SK-N-SH treated with all-trans-retinoic acid at 6 μM for 48 hours (cell line): ENCODE data around the gene STK38L.

Experiments used
- ATAC-seq: fragments of 200-7000 bp; cut with Tn5 transposase; 3 replicates; pipeline ENCODE4 v1.9.1; 2020; ENCODE audit warnings: mild to moderate bottlenecking, moderate library complexity
- BACH2 ChIP-seq: fragments of 250-450 bp; sonication (Bioruptor Pico); IDR thresholded peaks from 2 replicates; pipeline ENCODE4 v1.9.0; 2021; ENCODE audit warnings: mild to moderate bottlenecking, borderline replicate concordance
- CSDC2 ChIP-seq: fragments of 250-450 bp; sonication (Bioruptor Pico); IDR thresholded peaks from 2 replicates; pipeline ENCODE4 v1.5.0; 2020; ENCODE audit warnings: mild to moderate bottlenecking, moderate library complexity
- CSRNP3 ChIP-seq: fragments of 250-450 bp; sonication (Bioruptor Pico); IDR thresholded peaks from 2 replicates; pipeline ENCODE4 v1.5.1; 2021; ENCODE audit warnings: mild to moderate bottlenecking, moderate library complexity
- ESRRG ChIP-seq: fragments of 250-450 bp; sonication (Bioruptor Pico); IDR thresholded peaks from 2 replicates; pipeline ENCODE4 v1.6.1; 2021; ENCODE audit warnings: mild to moderate bottlenecking
- GLIS3 ChIP-seq: fragments of 250-450 bp; sonication (Bioruptor Pico); IDR thresholded peaks from 2 replicates; pipeline ENCODE4 v1.5.0; 2020; ENCODE audit warnings: mild to moderate bottlenecking, moderate library complexity
- ISL1 ChIP-seq: fragments of 250-450 bp; sonication (Bioruptor Pico); IDR thresholded peaks from 2 replicates; pipeline ENCODE4 v2.1.2; 2022; ENCODE audit warnings: mild to moderate bottlenecking, moderate library complexity
- OSR1 ChIP-seq: fragments of 250-450 bp; sonication (Bioruptor Pico); IDR thresholded peaks from 2 replicates; pipeline ENCODE4 v1.8.0; 2022; ENCODE audit warnings: moderate library complexity, mild to moderate bottlenecking, inconsistent platforms
- PPARA ChIP-seq: fragments of 250-450 bp; sonication (Bioruptor Pico); IDR thresholded peaks from 2 replicates; pipeline ENCODE4 v1.5.0; 2020; ENCODE audit warnings: mild to moderate bottlenecking, borderline replicate concordance
- RARB ChIP-seq: fragments of 250-450 bp; sonication (Bioruptor Pico); IDR thresholded peaks from 2 replicates; pipeline ENCODE4 v1.8.0; 2021; ENCODE audit warnings: mild to moderate bottlenecking, moderate library complexity
- SNAI2 ChIP-seq: fragments of 250-450 bp; sonication (Bioruptor Pico); IDR thresholded peaks from 2 replicates; pipeline ENCODE4 v1.5.0; 2020; ENCODE audit warnings: mild to moderate bottlenecking, moderate library complexity
- TCF4 ChIP-seq: fragments of 250-450 bp; sonication (Bioruptor Pico); IDR thresholded peaks from 2 replicates; pipeline ENCODE4 v1.8.0; 2021; ENCODE audit warnings: mild to moderate bottlenecking, moderate library complexity, borderline replicate concordance
- TOX ChIP-seq: fragments of 250-450 bp; sonication (Bioruptor Pico); IDR thresholded peaks from 2 replicates; pipeline ENCODE4 v1.8.0; 2021; ENCODE audit warnings: mild to moderate bottlenecking, moderate library complexity, borderline replicate concordance
- TSHZ2 ChIP-seq: fragments of 250-450 bp; sonication (Bioruptor Pico); IDR thresholded peaks from 2 replicates; pipeline ENCODE4 v1.5.0; 2020; ENCODE audit warnings: mild to moderate bottlenecking, moderate library complexity
- ZC3H10 ChIP-seq: fragments of 250-450 bp; sonication (Bioruptor Pico); IDR thresholded peaks from 2 replicates; pipeline ENCODE4 v1.5.1; 2021; ENCODE audit warnings: mild to moderate bottlenecking, moderate library complexity
- ZFP3 ChIP-seq: fragments of 250-450 bp; sonication (Bioruptor Pico); IDR thresholded peaks from 2 replicates; pipeline ENCODE4 v1.5.0; 2020; ENCODE audit warnings: mild to moderate bottlenecking, moderate library complexity
- ZFP30 ChIP-seq: fragments of 450-650 bp; formaldehyde crosslinking; IDR thresholded peaks from 2 replicates; pipeline ENCODE4 v1.5.0; 2022; ENCODE audit warnings: mild to moderate bottlenecking, moderate library complexity
- ZNF565 ChIP-seq: fragments of 450-650 bp; formaldehyde crosslinking; conservative IDR thresholded peaks from 2 replicates; pipeline ENCODE4 v1.5.0; 2020; ENCODE audit warnings: low read depth, mild to moderate bottlenecking, moderate library complexity
- ZNF70 ChIP-seq: fragments of 450-650 bp; formaldehyde crosslinking; IDR thresholded peaks from 2 replicates; pipeline ENCODE4 v1.5.0; 2020; ENCODE audit warnings: mild to moderate bottlenecking, moderate library complexity
- ZNF8 ChIP-seq: fragments of 450-650 bp; formaldehyde crosslinking; IDR thresholded peaks from 2 replicates; pipeline ENCODE4 v1.5.0; 2020; ENCODE audit warnings: mild to moderate bottlenecking, moderate library complexity
- TF ChIP-seq, protein P1 (sequence below): fragments of 250-450 bp; sonication (Bioruptor Pico); IDR thresholded peaks from 2 replicates; pipeline ENCODE4 v1.8.0; 2020; ENCODE audit warnings: mild to moderate bottlenecking, moderate library complexity, borderline replicate concordance
- TF ChIP-seq, protein P2 (sequence below): fragments of 250-450 bp; sonication (Bioruptor Pico); IDR thresholded peaks from 2 replicates; pipeline ENCODE4 v1.8.0; 2021; ENCODE audit warnings: low read depth, mild to moderate bottlenecking, moderate library complexity, borderline replicate concordance

Gene STK38L

GRCh38 chr12:27299102-27299501 lies 55.0 kb downstream of the STK38L start:
- ATAC-seq = no peak
- no peak for TF ChIP-seq ESRRG
- peak; percentile 93 for TF ChIP-seq ZFP30 (CRISPR knock-in tag)
- no peak for TF ChIP-seq RARB (CRISPR knock-in tag)

DNA sequence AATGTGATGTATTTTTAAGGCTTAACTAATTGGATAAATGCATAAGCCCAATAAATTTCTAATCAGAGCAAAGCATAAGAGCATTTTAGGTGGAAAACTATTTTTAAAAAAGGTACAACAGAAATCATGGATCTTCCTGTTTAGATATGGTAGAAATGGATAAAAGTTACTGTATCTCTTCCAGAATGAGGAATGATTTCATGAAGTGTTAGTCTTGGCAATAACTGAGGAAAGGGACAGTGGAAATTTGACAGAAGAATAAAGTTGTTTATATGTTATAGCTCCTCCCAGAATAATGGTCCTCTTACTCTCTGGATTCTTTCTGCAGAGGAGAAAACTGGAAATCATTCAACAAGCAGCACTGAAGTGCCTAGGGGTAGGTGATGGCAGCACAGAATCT lies 56.1 kb downstream of the STK38L start:
- no peak for ATAC-seq
- no peak for TF ChIP-seq TOX (CRISPR knock-in tag)
- TF ChIP-seq CSDC2 (CRISPR knock-in tag) = no peak
- no peak for TF ChIP-seq ZC3H10
- TF ChIP-seq, protein P1, sequence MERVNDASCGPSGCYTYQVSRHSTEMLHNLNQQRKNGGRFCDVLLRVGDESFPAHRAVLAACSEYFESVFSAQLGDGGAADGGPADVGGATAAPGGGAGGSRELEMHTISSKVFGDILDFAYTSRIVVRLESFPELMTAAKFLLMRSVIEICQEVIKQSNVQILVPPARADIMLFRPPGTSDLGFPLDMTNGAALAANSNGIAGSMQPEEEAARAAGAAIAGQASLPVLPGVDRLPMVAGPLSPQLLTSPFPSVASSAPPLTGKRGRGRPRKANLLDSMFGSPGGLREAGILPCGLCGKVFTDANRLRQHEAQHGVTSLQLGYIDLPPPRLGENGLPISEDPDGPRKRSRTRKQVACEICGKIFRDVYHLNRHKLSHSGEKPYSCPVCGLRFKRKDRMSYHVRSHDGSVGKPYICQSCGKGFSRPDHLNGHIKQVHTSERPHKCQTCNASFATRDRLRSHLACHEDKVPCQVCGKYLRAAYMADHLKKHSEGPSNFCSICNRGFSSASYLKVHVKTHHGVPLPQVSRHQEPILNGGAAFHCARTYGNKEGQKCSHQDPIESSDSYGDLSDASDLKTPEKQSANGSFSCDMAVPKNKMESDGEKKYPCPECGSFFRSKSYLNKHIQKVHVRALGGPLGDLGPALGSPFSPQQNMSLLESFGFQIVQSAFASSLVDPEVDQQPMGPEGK = no peak
- TF ChIP-seq ZNF70 (CRISPR knock-in tag) = no peak
- no peak for TF ChIP-seq TCF4
- no peak for TF ChIP-seq CSRNP3 (CRISPR knock-in tag)
- no peak for TF ChIP-seq ZFP30 (CRISPR knock-in tag)
- no peak for TF ChIP-seq SNAI2 (CRISPR knock-in tag)
- TF ChIP-seq RARB (CRISPR knock-in tag) = no peak
- no peak for TF ChIP-seq TSHZ2
- no peak for TF ChIP-seq ZNF565 (CRISPR knock-in tag)
- TF ChIP-seq ZFP3 (CRISPR knock-in tag) = no peak
- TF ChIP-seq OSR1 (CRISPR knock-in tag) = no peak
- TF ChIP-seq GLIS3 (CRISPR knock-in tag) = no peak
- no peak for TF ChIP-seq ZNF8 (CRISPR knock-in tag)

- TF ChIP-seq ZNF70 (CRISPR knock-in tag) (no peak), TOX (CRISPR knock-in tag) (no peak), ZFP3 (CRISPR knock-in tag) (no peak), ESRRG (no peak), RARB (CRISPR knock-in tag) (no peak), GLIS3 (CRISPR knock-in tag) (no peak), ZC3H10 (no peak), BACH2 (no peak), ZNF565 (CRISPR knock-in tag) (no peak), CSDC2 (CRISPR knock-in tag) (no peak), SNAI2 (CRISPR knock-in tag) (no peak)
- TF ChIP-seq, protein P1 = no peak
- TF ChIP-seq, all 23 proteins: peak for 0
Measured at GRCh38 chr12:27303139-27304111, 59.3 kb downstream of the STK38L start.

GRCh38 chr12:27304856-27305255 lies 60.8 kb downstream of the STK38L start:
- ATAC-seq = no peak
- TF ChIP-seq ZNF8 (CRISPR knock-in tag) = no peak
- no peak for TF ChIP-seq CSRNP3 (CRISPR knock-in tag)
- no peak for TF ChIP-seq OSR1 (CRISPR knock-in tag)
- TF ChIP-seq, protein P2, sequence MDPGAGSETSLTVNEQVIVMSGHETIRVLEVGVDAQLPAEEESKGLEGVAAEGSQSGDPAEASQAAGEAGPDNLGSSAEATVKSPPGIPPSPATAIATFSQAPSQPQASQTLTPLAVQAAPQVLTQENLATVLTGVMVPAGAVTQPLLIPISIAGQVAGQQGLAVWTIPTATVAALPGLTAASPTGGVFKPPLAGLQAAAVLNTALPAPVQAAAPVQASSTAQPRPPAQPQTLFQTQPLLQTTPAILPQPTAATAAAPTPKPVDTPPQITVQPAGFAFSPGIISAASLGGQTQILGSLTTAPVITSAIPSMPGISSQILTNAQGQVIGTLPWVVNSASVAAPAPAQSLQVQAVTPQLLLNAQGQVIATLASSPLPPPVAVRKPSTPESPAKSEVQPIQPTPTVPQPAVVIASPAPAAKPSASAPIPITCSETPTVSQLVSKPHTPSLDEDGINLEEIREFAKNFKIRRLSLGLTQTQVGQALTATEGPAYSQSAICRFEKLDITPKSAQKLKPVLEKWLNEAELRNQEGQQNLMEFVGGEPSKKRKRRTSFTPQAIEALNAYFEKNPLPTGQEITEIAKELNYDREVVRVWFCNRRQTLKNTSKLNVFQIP (CRISPR knock-in tag) = no peak
- TF ChIP-seq, protein P1 = no peak
- TF ChIP-seq ISL1 (CRISPR knock-in tag) = no peak
- no peak for TF ChIP-seq PPARA (CRISPR knock-in tag)
- TF ChIP-seq BACH2 = no peak
- no peak for TF ChIP-seq ZNF70 (CRISPR knock-in tag)
- no peak for TF ChIP-seq ZNF565 (CRISPR knock-in tag)
- no peak for TF ChIP-seq RARB (CRISPR knock-in tag)

More at GRCh38 chr12:27303139-27304111, 59.3 kb downstream of the STK38L start:
- ATAC-seq = no peak
